ENCODE data around the gene UBE2G1. TPM values are rescaled to one million over a fixed set of nuclear protein-coding genes. Genes with fewer than 3 reads are reported as not detected.

Gene UBE2G1
- polyA plus RNA-seq, 1 donor from 2014 or later: 65.8 TPM

- no peaks in the 10 kb centered on the region for H4K20me1 ChIP-seq (ENCODE audit: insufficient read depth)
- peak overlapping the region; percentile 18 for H2AFZ ChIP-seq (ENCODE audit: low read depth, low read length)
- H3K4me2 ChIP-seq (ENCODE audit: low read length): peak overlapping the region; percentile 68
- H3F3A ChIP-seq (ENCODE audit: insufficient read depth, low read length, poor library complexity, severe bottlenecking): no peaks in the 10 kb centered on the region
- peak overlapping the region; percentile 94 for H3K9ac ChIP-seq (ENCODE audit: low read length)
- no peaks in the 10 kb centered on the region for H3K9me3 ChIP-seq (ENCODE audit: low read length)
- H3K27ac ChIP-seq (ENCODE audit: low read length): peak overlapping the region; percentile 86
- H3K27me3 ChIP-seq (ENCODE audit: insufficient read depth, low read depth, low read length): no peaks in the 10 kb centered on the region
- H3K4me3 ChIP-seq (ENCODE audit: low read length): peak overlapping the region; percentile 95
- H3K36me3 ChIP-seq (ENCODE audit: insufficient read depth, low read length): no peaks in the 10 kb centered on the region
- TF ChIP-seq CTCF (IDR thresholded peaks at IDR 0.05; ENCODE audit: poor library complexity, severe bottlenecking) (no peak), EZH2 (IDR thresholded peaks at IDR 0.05; ENCODE audit: borderline replicate concordance, insufficient read depth, low read length, poor library complexity, severe bottlenecking) (no peak)
- peaks cover 46% of the 10 kb centered on the region for H3K79me2 ChIP-seq (replicated peaks; ENCODE audit: insufficient read depth, low read length)
- H3K9me2 ChIP-seq (ENCODE audit: insufficient read depth, low read length): no peaks in the 10 kb centered on the region
Observed at GRCh38 chr17:4364622-4365041, 1.8 kb downstream of the UBE2G1 start.

GRCh38 chr17:4362141-4362540 lies 4.3 kb downstream of the UBE2G1 start:
- Histone ChIP-seq H3K9me2 (ENCODE audit: insufficient read depth, low read length) (no peaks in the 10 kb centered on the region), H3K36me3 (ENCODE audit: insufficient read depth, low read length) (no peaks in the 10 kb centered on the region), H3K4me2 (ENCODE audit: low read length) (no peak overlapping the region), H3K9ac (ENCODE audit: low read length) (no peak overlapping the region), H2AFZ (ENCODE audit: low read depth, low read length) (no peak overlapping the region), H3K27me3 (ENCODE audit: insufficient read depth, low read depth, low read length) (no peaks in the 10 kb centered on the region), H3F3A (ENCODE audit: insufficient read depth, low read length, poor library complexity, severe bottlenecking) (no peaks in the 10 kb centered on the region), H4K20me1 (ENCODE audit: insufficient read depth) (no peaks in the 10 kb centered on the region), H3K4me3 (ENCODE audit: low read length) (no peak overlapping the region), H3K27ac (ENCODE audit: low read length) (no peak overlapping the region), H3K9me3 (ENCODE audit: low read length) (no peaks in the 10 kb centered on the region), H3K79me2 (replicated peaks; ENCODE audit: insufficient read depth, low read length) (peaks cover 71% of the 10 kb centered on the region)
- peak; percentile 61 for TF ChIP-seq CTCF (IDR thresholded peaks at IDR 0.05; ENCODE audit: poor library complexity, severe bottlenecking)
- no peak for TF ChIP-seq POLR2AphosphoS5 (IDR thresholded peaks at IDR 0.05)
- TF ChIP-seq EZH2 (IDR thresholded peaks at IDR 0.05; ENCODE audit: borderline replicate concordance, insufficient read depth, low read length, poor library complexity, severe bottlenecking): no peak
- no peak for TF ChIP-seq REST (IDR thresholded peaks at IDR 0.05; ENCODE audit: borderline replicate concordance)
- peak; percentile 35 for TF ChIP-seq SMC3 (conservative IDR thresholded peaks at IDR 0.05; ENCODE audit: poor library complexity)
- TF ChIP-seq TAF1 (IDR thresholded peaks at IDR 0.05; ENCODE audit: low read depth): no peak
- TF ChIP-seq RAD21 (conservative IDR thresholded peaks at IDR 0.05): peak; percentile 63
- no peak for TF ChIP-seq EP300 (conservative IDR thresholded peaks at IDR 0.05; ENCODE audit: poor library complexity, severe bottlenecking)
- no peak for TF ChIP-seq MXI1 (conservative IDR thresholded peaks at IDR 0.05; ENCODE audit: poor library complexity, severe bottlenecking)

Measured in neural cell (in vitro differentiated cells).